ENCODE measurements around the gene FBXO11. TPM values are rescaled to one million over a fixed set of nuclear protein-coding genes. Genes with fewer than 3 reads are reported as not detected.
"Not testable (repeated sequence)": the region's sequence is repeated elsewhere in the genome, so short reads cannot be mapped to it uniquely, and the experiment has no call there.

FBXO11 gene
- total RNA-seq, 1 donor from 2014 or later = 75.0 TPM

DNA sequence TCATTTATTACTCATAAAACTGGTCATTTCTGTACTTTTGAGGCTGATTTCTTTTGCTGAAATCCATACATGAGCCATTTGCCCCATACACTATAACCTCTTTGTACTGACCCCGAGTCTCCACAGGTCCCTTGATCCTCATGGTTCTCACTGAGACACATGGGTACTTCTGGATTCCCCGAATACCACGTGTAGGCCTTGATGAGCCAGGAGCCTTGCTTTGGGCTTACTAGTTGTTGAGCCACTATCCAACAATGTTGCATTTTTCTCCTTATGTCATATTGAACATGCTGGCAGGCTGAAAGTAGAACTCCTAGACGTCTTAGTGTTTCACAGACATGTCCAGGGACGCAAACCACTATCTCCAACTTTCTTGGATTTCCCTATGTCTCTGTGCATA lies 2.4 kb upstream of the FBXO11 start:
- no peak for ATAC-seq
- Histone ChIP-seq H3K4me1 (peaks cover under 1% of the 10 kb centered on the region), H3K36me3 (no peaks in the 10 kb centered on the region), H3K27me3 (ENCODE audit: low read depth) (no peaks in the 10 kb centered on the region), H3K27ac (no peak overlapping the region), H3K4me3 (no peak overlapping the region), H3K9me3 (no peaks in the 10 kb centered on the region)
- TF ChIP-seq, protein P1, sequence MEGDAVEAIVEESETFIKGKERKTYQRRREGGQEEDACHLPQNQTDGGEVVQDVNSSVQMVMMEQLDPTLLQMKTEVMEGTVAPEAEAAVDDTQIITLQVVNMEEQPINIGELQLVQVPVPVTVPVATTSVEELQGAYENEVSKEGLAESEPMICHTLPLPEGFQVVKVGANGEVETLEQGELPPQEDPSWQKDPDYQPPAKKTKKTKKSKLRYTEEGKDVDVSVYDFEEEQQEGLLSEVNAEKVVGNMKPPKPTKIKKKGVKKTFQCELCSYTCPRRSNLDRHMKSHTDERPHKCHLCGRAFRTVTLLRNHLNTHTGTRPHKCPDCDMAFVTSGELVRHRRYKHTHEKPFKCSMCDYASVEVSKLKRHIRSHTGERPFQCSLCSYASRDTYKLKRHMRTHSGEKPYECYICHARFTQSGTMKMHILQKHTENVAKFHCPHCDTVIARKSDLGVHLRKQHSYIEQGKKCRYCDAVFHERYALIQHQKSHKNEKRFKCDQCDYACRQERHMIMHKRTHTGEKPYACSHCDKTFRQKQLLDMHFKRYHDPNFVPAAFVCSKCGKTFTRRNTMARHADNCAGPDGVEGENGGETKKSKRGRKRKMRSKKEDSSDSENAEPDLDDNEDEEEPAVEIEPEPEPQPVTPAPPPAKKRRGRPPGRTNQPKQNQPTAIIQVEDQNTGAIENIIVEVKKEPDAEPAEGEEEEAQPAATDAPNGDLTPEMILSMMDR (IDR thresholded peaks at IDR 0.05) = no peak
- intact Hi-C loops (cut with DNase I) = no loop called here
- DNase-seq = no peak

DNA sequence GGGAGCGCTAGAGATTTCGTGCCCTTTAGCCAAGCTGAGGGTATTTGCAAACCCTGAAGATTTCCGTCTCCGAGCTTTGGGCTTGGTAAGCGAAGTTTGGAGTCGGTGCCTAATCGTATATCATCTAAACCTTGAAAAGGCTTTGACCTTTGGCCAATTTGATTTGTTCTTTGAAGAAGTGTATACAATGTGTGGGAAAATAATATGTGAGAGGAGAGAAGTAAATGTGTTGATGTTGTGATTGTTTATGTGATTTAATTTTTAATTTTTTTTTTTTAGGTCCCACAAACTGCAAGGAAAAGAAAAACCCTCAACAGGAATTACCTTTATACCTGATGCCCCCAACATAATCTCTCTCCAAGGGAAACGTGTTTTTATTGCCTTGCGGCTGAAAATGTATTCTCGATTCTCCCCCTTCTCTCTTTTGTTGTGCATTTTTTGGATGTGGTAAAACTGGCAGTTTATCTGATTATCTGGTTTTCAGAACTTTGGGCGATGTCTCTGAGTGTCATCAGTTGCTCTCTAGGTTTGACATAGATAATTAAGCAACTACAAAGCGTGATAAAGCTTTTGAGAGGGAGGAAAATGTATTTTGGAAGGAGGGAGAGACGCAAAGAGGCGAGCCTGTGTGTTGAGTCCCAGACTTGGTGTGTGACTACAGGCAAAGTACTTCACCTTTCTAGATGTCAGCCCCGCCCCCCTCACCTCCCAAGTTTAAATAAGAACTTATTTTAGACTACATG lies 912 bp upstream of the FBXO11 start:
- DNase-seq (peak; percentile 55), ATAC-seq (no peak)
- H3K9me3 ChIP-seq = no peaks in the 10 kb centered on the region
- peaks cover 16% of the 10 kb centered on the region for H3K4me1 ChIP-seq
- peak overlapping the region; percentile 97 for H3K27ac ChIP-seq
- peak overlapping the region; percentile 76 for H3K4me3 ChIP-seq
- H3K27me3 ChIP-seq (ENCODE audit: low read depth) = no peaks in the 10 kb centered on the region
- intact Hi-C loops (cut with DNase I) = no loop called here
- TF ChIP-seq, protein P1 (IDR thresholded peaks at IDR 0.05) = no peak
- H3K36me3 ChIP-seq = no peaks in the 10 kb centered on the region

DNA sequence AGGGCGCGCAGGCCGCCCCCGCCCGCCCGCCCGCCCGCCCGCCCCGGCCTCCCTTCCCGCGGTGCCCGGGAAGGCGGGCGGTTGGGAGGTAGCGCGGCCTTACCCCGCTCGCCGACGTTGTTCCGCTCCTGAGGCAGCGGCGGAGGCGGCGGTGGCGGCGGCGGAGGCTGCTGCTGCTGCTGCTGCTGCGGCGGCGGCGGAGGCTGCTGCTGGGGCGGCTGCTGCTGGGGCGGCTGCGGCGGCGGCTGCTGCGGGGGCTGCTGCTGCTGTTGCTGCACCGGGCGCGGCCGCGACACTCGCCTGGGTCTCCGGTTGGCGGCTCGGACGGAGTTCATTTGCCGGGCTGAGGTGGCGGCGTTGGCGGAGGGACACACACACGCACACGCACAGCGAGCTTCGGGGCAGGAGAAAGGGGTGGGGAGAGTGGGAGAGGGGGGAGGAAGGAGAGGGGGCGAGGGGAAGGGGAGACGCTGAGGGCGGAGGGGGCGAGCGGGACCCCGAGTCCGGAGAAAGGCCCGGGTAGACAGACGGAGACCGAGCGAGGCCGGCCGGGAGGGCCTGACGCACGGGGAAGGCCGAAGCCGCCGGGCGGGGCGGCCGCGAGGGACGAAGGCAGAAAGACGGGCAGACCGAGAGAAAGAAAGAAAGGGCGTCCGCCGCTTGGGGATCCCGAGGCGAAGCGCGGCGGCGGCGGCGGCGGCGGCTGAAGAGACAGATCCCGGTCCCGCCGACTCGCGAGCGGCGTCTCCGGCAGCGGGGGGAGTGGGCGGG lies 727 bp downstream of the FBXO11 start:
- intact Hi-C loops (cut with DNase I) = no loop called here
- ATAC-seq = peak; percentile 37 to 40

DNA sequence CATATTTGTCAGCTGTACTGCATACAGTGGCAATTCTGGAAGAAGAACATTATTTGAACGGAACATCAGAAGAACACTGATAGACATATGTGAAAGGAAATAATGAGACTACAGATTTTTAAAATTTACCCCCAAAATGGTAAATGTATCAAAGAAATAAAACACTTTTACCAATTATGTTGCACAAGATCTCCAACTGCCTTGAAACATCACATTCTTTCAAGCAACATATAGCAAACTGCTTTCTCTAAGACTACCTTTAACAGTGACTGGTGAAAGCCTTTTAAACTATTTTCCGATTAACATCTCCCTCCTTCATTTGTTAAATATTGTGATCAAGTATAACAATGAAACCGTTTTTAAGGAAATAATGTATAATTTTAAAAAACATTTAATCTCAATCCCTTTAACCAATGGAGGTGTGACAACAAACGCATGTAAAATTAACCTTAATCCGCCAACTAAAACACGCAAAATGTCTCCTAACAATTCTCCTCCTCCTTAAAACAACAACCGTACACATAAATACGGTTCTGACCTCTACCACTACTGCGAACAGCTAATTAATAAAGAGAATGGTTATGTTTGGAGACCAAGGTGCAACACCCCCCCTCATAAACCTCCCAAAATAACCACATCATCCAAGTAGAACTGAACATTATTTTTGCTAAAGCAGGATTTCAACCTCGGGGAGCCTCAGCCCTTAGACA lies 2.4 kb downstream of the FBXO11 start:
- H3K36me3 ChIP-seq = no peaks in the 10 kb centered on the region
- H3K4me1 ChIP-seq = peaks cover 43% of the 10 kb centered on the region
- ATAC-seq = no peak
- no peak for DNase-seq
- H3K27me3 ChIP-seq (ENCODE audit: low read depth) = no peaks in the 10 kb centered on the region
- H3K27ac ChIP-seq = peak overlapping the region; percentile 97
- no peaks in the 10 kb centered on the region for H3K9me3 ChIP-seq
- peak overlapping the region; percentile 76 for H3K4me3 ChIP-seq
- intact Hi-C loops (cut with DNase I) = no loop called here
- TF ChIP-seq, protein P1 (IDR thresholded peaks at IDR 0.05) = no peak

More for the DNA sequence above, 727 bp downstream of the FBXO11 start:
- Histone ChIP-seq H3K36me3 (no peaks in the 10 kb centered on the region), H3K27ac (peak overlapping the region; percentile 97), H3K4me1 (peaks cover 28% of the 10 kb centered on the region), H3K9me3 (no peaks in the 10 kb centered on the region), H3K4me3 (peak overlapping the region; percentile 76), H3K27me3 (ENCODE audit: low read depth) (no peaks in the 10 kb centered on the region)
- DNase-seq = peak; percentile 76
- TF ChIP-seq, protein P1 (IDR thresholded peaks at IDR 0.05) = no peak

DNA sequence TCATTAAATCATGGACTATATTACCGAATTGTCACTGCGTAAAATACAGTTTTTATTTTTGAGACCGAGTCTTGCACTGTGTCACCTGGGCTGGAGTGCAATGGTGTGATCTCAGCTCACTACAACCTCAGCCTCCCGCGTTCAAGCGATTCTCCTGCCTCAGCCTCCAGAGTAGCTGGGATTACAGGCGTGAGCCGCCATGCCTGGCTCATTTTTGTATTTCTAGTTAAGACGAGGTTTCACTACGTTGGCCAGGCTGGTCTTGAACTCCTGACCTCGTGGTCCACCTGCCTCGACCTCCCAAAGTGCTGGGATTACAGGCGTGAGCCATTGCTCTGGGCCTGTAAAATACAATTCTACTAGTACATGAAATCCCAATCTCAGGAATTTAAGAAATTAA lies 4.4 kb downstream of the FBXO11 start:
- ATAC-seq; H3K36me3 ChIP-seq; H3K27me3 ChIP-seq (ENCODE audit: low read depth); DNase-seq; intact Hi-C loops (cut with DNase I); H3K27ac ChIP-seq; H3K4me3 ChIP-seq; H3K9me3 ChIP-seq: not testable (repeated sequence)
- H3K4me1 ChIP-seq = peaks cover 62% of the 10 kb centered on the region

Data from lower lobe of right lung (tissue), 2 donors.